ENCODE data around the gene PRRT1B. TPM values are rescaled to one million over a fixed set of nuclear protein-coding genes. Genes with fewer than 3 reads are reported as not detected.

Gene PRRT1B
- total and polyA plus RNA-seq, 2 donors (not counting 1 experiment from before 2014, with no cell fraction given) = not detected

GRCh38 chr9:131587331-131587730 lies 42.0 kb downstream of the PRRT1B start:
- peaks cover 10% of the 10 kb centered on the region for H3K36me3 ChIP-seq (ENCODE audit: control insufficient read depth, insufficient read depth, low read length)

GRCh38 chr9:131587906-131588305 lies 42.6 kb downstream of the PRRT1B start:
- no peak for DNase-seq (ENCODE audit: low read depth in 2 of 2)
- no peak overlapping the region for H3K9ac ChIP-seq (ENCODE audit: insufficient read depth, low read length)
- H3K4me2 ChIP-seq (ENCODE audit: extremely low read depth, insufficient read depth, low read length) = no peak overlapping the region
- H3K4me3 ChIP-seq (replicated peaks in 1 of 4; ENCODE audit: control extremely low read depth in 1 of 4, insufficient read depth in 1 of 4, low read depth in 3 of 4, low read length in 4 of 4) = no peak overlapping the region
- no peak overlapping the region for H3K27ac ChIP-seq (ENCODE audit: insufficient read depth, low read length)
- H3K9me3 ChIP-seq (ENCODE audit: control insufficient read depth, insufficient read depth, low read depth, low read length) = no peaks in the 10 kb centered on the region
- H3K36me3 ChIP-seq (ENCODE audit: control insufficient read depth, insufficient read depth, low read length) = peaks cover 10% of the 10 kb centered on the region
- no peak overlapping the region for H2AFZ ChIP-seq (ENCODE audit: low read length)
- H3K27me3 ChIP-seq (ENCODE audit: control insufficient read depth, insufficient read depth, low read length) = no peaks in the 10 kb centered on the region
- no peaks in the 10 kb centered on the region for H3K79me2 ChIP-seq (ENCODE audit: control insufficient read depth, insufficient read depth, low read length)
- TF ChIP-seq EZH2 (IDR thresholded peaks at IDR 0.05; ENCODE audit: low read length, missing control alignments) = no peak
- TF ChIP-seq CTCF (conservative IDR thresholded peaks at IDR 0.05 in 1 of 2, IDR thresholded peaks at IDR 0.05 in 1 of 2; ENCODE audit: low read depth in 1 of 2, low read length in 2 of 2) = no peak
- no peaks in the 10 kb centered on the region for H3K4me1 ChIP-seq (ENCODE audit: control insufficient read depth, extremely low read depth, insufficient read depth, low read length)
- no peaks in the 10 kb centered on the region for H4K20me1 ChIP-seq (ENCODE audit: control insufficient read depth, extremely low read depth, insufficient read depth, low read length)

More at GRCh38 chr9:131587331-131587730, 42.0 kb downstream of the PRRT1B start:
- Histone ChIP-seq H4K20me1 (ENCODE audit: control insufficient read depth, extremely low read depth, insufficient read depth, low read length) (no peaks in the 10 kb centered on the region), H3K4me1 (ENCODE audit: control insufficient read depth, extremely low read depth, insufficient read depth, low read length) (no peaks in the 10 kb centered on the region), H2AFZ (ENCODE audit: low read length) (no peak overlapping the region), H3K4me3 (replicated peaks in 1 of 4; ENCODE audit: control extremely low read depth in 1 of 4, insufficient read depth in 1 of 4, low read depth in 3 of 4, low read length in 4 of 4) (no peak overlapping the region), H3K79me2 (ENCODE audit: control insufficient read depth, insufficient read depth, low read length) (no peaks in the 10 kb centered on the region), H3K9me3 (ENCODE audit: control insufficient read depth, insufficient read depth, low read depth, low read length) (no peaks in the 10 kb centered on the region), H3K4me2 (ENCODE audit: extremely low read depth, insufficient read depth, low read length) (no peak overlapping the region), H3K9ac (ENCODE audit: insufficient read depth, low read length) (no peak overlapping the region), H3K27me3 (ENCODE audit: control insufficient read depth, insufficient read depth, low read length) (no peaks in the 10 kb centered on the region), H3K27ac (ENCODE audit: insufficient read depth, low read length) (no peak overlapping the region)
- TF ChIP-seq CTCF (conservative IDR thresholded peaks at IDR 0.05 in 1 of 2, IDR thresholded peaks at IDR 0.05 in 1 of 2; ENCODE audit: low read depth in 1 of 2, low read length in 2 of 2) (no peak), EZH2 (IDR thresholded peaks at IDR 0.05; ENCODE audit: low read length, missing control alignments) (no peak)
- no peak for DNase-seq (ENCODE audit: low read depth in 2 of 2)

- no peak for TF ChIP-seq EZH2 (IDR thresholded peaks at IDR 0.05; ENCODE audit: low read length, missing control alignments)
- TF ChIP-seq CTCF (conservative IDR thresholded peaks at IDR 0.05 in 1 of 2, IDR thresholded peaks at IDR 0.05 in 1 of 2; ENCODE audit: low read depth in 1 of 2, low read length in 2 of 2) = no peak
- Histone ChIP-seq H3K36me3 (ENCODE audit: control insufficient read depth, insufficient read depth, low read length) (peaks cover 10% of the 10 kb centered on the region), H4K20me1 (ENCODE audit: control insufficient read depth, extremely low read depth, insufficient read depth, low read length) (no peaks in the 10 kb centered on the region), H3K4me1 (ENCODE audit: control insufficient read depth, extremely low read depth, insufficient read depth, low read length) (no peaks in the 10 kb centered on the region), H2AFZ (ENCODE audit: low read length) (no peak overlapping the region), H3K27me3 (ENCODE audit: control insufficient read depth, insufficient read depth, low read length) (no peaks in the 10 kb centered on the region), H3K9ac (ENCODE audit: insufficient read depth, low read length) (no peak overlapping the region), H3K4me2 (ENCODE audit: extremely low read depth, insufficient read depth, low read length) (no peak overlapping the region), H3K79me2 (ENCODE audit: control insufficient read depth, insufficient read depth, low read length) (no peaks in the 10 kb centered on the region), H3K27ac (ENCODE audit: insufficient read depth, low read length) (no peak overlapping the region), H3K4me3 (replicated peaks in 1 of 4; ENCODE audit: control extremely low read depth in 1 of 4, insufficient read depth in 1 of 4, low read depth in 3 of 4, low read length in 4 of 4) (no peak overlapping the region), H3K9me3 (ENCODE audit: control insufficient read depth, insufficient read depth, low read depth, low read length) (no peaks in the 10 kb centered on the region)
- DNase-seq (ENCODE audit: low read depth in 2 of 2) = no peak
Observed at GRCh38 chr9:131588396-131588795, 43.1 kb downstream of the PRRT1B start.

All from fibroblast of lung (primary cell).